OCI-LY3 (cell line): Measurements from ENCODE around the gene ZNF205.

Experiments used
- CTCF ChIP-seq: fragments of 200-600, 300-600 bp; sonication (generic); IDR thresholded peaks from 2 replicates; pipeline ENCODE4 v1.5.1; 2014; ENCODE audit warnings: antibody characterized with exemption, low read length, low read depth
- EZH2phosphoT487 ChIP-seq: fragments of 200-600 bp; shearing (Covaris generic); IDR thresholded peaks from 2 replicates; pipeline ENCODE4 v1.6.1; 2018; ENCODE audit warnings: antibody characterized with exemption, mixed run types, low read depth

GRCh38 chr16:3152991-3153368 is 40.6 kb downstream of the ZNF205 start:
- TF ChIP-seq CTCF (no peak), EZH2phosphoT487 (no peak)
